ENCODE results near the gene DEGS2.

DEGS2 gene

DNA sequence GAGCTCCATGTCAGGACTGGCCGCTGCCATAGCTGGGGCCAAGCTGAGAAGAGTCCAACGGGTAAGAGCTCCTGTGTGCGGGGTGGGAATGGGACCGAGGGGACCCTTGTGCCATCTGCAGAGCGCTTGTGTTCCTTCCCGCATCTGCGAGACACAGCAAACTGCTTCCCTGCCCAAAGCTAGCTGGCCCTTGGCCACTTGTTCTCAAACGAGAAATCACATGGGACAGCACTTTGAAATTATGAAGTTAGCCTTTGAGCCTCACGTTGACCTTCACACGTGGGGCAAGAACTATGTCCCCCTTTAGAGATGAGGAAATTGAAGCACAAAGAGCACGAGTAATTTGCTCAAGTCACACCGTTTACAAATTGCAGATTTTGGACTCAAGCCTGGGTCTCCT lies 30.8 kb downstream of the DEGS2 start:
- DNase-seq = no peak

GRCh38 chr14:100127853-100128455 lies 31.5 kb downstream of the DEGS2 start:
- DNase-seq = no peak

- DNase-seq = no peak
Observed at GRCh38 chr14:100126401-100126800, 33.0 kb downstream of the DEGS2 start.

- no peak for DNase-seq
Observed at GRCh38 chr14:100124551-100125088, 34.8 kb downstream of the DEGS2 start.

GRCh38 chr14:100123618-100124017 lies 35.8 kb downstream of the DEGS2 start:
- no peak for DNase-seq

DNA sequence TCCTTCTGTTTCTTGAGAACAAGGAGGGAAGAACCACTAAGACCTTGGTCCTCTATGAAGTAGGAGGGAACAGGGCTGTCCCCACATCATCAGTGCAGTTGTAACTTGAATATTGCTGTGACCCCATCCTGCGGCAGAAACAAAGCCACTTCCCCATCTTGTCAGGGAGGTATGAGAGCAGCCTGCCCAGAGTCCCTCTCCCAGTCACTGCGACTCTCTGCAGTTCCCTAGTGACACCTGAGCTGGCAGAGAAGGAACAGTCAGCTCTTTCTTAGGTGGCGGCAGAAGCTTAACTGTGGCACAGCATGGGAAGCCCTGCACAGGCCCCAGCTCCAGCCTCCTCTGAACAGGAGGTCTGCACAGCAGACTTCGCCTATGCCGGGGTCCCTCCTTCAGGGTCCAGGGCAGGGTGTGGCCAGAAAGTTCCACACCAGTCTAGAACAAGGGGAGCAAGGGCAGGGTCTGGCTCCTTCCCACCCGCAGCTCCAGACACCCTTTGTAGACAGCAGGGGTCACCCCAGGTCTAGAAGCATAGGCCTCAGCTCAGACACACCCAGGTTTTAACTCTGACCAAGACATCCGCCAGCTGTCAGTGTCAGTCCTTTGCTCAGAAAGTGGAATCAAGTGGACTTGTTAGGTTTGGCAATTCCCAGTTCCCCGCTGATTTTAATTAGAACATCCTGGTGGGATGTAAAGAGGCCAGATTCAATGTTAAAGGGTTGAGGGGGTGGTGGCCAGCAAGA lies 36.8 kb downstream of the DEGS2 start:
- DNase-seq = no peak

- DNase-seq = no peak
Observed at GRCh38 chr14:100121643-100122480, 37.6 kb downstream of the DEGS2 start.

- no peak for DNase-seq
Observed at GRCh38 chr14:100120522-100121269, 38.7 kb downstream of the DEGS2 start.

DNA sequence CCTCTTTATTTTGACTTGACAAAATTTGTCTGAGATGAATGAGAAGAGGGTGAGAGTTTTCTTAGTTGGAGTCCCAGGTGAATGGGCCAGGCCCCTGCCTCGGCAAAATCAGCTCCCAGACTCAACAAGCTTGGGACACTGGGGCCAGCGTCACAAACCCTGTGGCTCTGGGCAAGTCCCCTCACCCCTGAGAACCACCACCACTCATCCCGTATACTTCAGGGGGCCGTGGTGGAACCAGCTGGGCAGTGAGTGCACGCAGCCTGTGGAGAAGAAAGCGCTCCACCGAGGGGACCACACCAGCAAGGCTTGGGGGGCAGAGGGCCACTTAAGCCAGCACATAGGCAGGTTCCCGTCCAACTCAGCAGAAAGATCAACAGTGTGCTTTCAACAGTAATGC lies 40.2 kb downstream of the DEGS2 start:
- DNase-seq = no peak

- no peak for DNase-seq
Observed at GRCh38 chr14:100118396-100119011, 40.9 kb downstream of the DEGS2 start.

DNA sequence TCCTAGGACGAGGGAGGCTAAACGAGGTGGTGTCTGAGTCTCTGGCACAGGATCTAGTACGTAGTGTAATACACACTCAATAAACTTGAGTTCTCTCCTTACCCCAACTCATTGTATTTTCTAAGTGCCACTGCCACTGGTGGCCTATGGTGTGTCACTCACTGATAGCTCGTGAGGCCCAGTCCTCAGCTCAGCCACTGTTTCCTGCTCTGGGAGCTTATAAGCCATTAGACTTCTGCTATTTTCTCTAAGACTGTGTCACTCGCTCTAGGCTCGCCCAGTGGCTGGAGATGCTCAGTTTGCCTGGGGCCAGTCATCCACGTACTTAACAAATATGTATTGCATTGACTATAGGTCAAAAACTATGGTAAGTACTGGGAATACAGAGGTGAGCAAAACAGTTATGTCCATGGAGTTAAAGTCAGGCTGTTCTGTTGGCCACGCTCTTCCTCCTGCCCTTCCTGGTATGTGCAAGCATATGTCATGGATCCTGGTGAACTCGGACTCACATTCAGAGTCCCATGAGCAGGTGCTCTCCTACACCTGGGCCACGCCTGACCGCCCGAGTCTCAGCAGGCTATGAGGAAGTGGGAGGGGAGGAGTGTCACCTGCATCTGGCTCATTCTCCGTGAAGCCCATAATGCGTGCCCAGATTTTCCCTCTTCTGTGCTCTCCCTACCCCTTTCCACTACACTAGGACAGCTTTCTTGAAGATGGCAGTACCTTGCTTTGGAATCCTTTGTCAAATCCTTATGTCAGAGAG lies 41.6 kb downstream of the DEGS2 start:
- no peak for DNase-seq

DNA sequence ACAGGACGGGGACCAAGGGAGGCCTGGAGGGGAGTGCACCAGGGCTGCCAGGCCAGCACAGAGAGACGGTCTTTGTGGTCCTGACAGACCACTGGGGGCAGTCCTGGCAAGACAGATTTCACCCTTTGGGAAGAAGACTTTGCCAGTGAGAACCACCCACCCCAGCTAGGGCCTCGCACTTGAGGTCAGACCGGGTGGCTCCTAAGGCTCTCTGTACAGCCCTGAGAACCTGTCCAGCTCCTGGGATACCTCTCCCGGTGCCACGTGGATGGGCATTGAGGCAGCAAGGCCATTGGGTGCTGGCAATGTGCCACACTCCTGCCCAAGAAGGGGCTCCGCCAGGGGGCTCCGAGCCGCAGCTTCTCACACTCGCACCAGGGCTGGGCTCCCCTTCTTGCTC lies 42.4 kb downstream of the DEGS2 start:
- no peak for DNase-seq

- DNase-seq = no peak
Observed at GRCh38 chr14:100116134-100116533, 43.3 kb downstream of the DEGS2 start.

- no peak for DNase-seq
Observed at GRCh38 chr14:100115726-100116125, 43.7 kb downstream of the DEGS2 start.

DNA sequence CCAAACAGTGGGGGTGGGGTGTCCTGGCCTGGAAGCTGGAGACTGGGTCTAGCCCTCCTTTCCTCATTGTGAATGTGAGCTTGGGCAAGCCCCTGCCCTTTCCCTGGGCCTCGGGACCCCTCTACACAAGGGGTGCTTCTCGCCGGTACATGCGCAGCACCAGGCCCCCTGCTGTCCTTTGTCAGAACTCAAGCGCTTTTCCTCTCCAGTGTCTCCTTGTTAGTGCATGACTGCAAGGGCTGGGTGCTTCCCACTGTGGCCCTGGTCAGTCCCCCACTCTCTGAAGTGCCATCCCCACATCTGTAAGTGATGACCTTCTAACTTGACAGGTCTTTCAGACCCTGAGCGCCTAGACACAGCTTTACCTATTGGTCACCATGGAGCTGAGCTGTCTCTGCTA lies 44.2 kb downstream of the DEGS2 start:
- DNase-seq = no peak

- DNase-seq = no peak
Observed at GRCh38 chr14:100114109-100114765, 45.2 kb downstream of the DEGS2 start.

DNA sequence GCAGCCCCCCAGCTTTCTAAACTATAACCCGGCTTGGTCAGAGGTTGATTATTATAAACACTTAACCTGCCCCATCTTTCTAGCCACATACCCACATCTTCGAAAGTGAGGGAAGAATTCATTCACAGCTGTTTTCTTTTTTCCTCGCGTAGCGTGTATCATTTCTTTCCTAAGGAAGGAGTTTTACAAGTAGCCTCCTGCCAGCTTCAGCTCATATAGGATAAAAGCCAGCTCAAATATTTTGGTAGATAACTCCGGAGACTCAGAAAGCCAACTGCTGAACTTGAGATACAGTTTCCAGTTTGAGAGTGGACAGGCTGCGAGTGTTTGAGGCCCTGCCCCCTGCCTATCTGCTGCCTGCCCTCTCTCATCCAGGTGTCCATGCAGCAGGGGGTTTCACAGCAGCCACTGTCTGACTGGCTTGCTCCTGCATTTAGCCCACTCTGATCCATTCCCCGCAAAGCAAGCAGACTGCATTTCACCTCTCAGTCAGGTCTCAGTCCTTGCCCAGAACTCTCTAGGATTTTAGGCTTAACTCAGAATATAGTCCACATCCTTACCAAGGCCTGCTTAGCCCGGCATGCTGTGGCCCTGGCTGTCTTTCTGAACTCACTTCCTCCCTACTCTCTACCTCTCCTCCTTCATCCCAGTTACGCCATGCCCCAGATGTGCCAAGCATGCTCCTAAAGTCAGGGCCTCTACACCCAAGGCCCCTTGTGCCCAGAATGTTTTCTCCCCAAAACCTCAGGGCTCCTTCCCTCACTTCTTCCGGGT lies 47.3 kb downstream of the DEGS2 start:
- no peak for DNase-seq

DNA sequence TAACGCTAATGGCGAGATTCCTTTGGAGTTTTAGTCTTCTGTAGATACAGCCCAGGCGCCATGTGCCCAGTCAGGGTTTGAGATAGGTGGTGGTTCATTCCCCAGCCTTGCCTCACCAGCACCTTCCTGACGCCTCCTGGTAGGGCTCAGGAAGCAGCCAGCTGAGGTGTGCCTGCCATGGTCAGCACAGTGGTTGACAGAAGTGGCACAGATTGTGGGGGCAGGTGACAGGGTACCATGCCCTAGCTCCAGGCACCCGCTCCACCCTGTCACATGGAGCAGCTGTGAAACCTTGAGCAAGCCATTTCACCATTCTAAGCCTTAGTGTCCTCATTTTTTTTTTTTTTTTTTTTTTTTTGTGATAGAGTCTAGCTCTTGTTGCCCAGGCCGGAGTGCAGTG lies 48.6 kb downstream of the DEGS2 start:
- no peak for DNase-seq

DNA sequence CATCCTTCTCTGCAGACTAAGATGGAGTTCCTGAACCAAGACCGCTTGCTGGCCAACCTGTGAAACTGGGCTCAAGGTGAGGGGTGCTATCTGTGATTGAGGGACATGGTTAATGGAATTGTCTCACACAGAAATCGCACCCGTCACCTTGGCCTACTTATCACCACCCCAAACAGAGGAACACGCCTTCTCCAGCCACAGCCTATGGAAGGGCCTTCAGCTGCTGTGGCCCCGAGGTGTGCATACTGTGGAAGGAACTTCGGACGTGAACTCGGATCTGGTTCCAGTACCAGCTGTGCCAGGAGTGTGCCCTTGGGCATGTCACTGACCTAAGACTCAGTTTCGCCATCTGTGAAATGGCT lies 49.9 kb downstream of the DEGS2 start:
- no peak for DNase-seq

DNA sequence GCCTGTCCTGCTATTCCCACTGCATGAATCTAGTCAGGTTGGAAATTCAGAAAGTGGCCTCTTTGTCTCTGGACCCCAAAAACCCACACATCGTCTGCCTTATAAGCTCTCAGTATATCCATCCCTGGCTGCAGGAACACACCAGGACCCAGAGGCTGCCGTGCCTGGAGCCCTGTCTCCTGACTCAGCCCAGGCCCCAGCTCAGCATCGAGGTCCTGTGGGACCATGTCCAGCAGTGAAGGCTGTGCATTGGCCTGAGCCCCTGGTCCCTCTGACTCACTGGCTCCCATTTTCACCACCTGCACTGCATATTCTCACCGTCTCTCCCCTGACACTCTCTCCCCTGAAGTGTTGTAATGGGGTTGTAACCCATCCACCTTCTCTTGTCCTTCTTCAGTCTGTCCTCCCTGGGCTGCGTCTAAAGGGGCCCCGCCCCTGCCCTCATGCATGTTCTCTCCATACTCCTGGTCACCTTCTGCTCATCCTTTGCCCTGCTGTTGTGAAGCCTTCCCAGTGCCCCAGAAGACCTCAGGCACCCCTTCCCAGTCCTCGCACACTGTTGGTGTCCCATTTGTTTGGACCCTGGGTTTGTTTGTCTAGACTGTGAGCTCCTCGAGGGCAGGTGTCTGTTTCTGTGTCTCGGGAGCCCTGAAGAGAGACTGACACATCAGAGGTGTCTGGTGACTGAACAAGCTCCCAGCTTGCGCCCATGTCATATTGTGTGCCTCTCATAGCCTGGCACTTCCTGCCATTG lies 50.4 kb downstream of the DEGS2 start:
- DNase-seq = no peak

Data from CD4-positive, alpha-beta T cell treated with Interleukin-21 for 1 hour (primary cell).